Cerebellar nuclear complex (tissue), 1 donor: ENCODE results near the gene RITA1.

ENCODE experiments used
- DNase-seq, 2 experiments: peaks; one replicate each; lab custom pipeline; 2025; lab: John Stamatoyannopoulos, UW

RITA1 gene

DNA sequence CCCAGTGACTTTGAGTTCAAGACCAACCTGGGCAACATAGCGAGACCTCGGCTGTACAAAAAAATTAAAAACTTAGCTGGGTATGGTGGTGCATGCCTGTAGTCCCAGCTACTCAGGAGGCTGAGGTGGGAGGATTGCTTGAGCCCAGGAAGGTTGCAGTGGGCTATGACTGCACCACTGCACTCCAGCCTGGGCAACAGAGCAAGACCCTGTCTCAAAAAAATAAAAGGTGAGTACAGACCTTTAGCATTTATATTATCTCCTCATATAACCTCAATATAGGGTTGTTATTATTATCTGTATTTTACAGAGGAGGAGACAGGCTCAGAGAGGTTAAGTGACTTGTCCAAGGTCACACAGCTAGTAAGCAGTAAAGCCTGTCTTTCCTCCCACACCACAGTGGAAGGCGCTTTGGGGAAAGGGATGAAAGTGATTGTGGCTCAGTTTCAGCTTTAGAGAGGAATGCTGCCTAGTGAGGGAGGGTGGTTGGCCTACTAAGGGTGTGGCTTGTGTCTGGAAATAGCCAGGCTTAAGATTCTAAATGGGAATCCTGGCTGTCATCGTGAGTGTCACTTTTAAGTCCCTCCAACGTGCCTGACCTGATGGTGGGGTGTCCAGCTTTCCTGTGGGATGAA lies 43.0 kb downstream of the RITA1 start:
- DNase-seq = no peak

- DNase-seq = no peak
These were observed 45.1 kb downstream of the RITA1 start for GRCh38 chr12:113230315-113231234.

- no peak for DNase-seq
These were observed 45.9 kb downstream of the RITA1 start for GRCh38 chr12:113231235-113232088.

DNA sequence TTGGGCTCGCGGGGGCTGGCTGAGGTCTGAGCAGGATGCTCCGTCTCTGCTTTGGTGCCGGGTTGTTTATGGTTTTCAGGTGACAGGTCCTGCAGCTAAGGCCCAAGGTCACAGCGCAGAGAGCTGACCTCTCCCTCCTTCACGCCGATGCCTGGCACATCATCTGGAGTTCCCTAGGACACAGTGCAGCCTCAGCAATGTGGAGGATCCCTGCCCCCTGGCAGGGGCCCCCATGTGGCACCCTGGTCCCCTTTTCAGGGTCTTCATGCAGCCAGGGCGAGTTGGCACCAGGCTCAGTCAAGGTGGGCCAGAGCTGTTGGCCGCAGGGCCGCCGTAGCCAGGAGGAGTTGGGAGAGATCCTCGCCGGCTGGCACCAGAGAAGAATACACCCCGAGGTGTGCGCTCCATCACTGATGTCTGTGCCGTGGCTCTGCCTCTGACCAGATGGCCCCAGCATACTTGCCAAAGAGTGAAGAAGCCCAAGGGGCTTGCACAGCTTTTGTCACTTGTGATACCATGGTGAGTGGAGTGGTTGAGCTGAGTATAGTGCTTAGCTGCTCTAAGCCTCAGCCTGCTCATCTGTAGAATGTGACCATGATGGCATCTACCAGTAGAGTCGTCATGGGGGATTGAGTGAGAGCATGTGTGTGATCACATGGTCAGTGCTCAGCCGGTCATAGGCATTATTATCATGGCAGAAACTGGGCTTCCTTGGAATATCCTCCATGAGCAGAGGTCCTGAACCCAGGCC lies 46.7 kb downstream of the RITA1 start:
- DNase-seq = no peak

GRCh38 chr12:113232840-113233585 lies 47.5 kb downstream of the RITA1 start:
- no peak for DNase-seq

DNA sequence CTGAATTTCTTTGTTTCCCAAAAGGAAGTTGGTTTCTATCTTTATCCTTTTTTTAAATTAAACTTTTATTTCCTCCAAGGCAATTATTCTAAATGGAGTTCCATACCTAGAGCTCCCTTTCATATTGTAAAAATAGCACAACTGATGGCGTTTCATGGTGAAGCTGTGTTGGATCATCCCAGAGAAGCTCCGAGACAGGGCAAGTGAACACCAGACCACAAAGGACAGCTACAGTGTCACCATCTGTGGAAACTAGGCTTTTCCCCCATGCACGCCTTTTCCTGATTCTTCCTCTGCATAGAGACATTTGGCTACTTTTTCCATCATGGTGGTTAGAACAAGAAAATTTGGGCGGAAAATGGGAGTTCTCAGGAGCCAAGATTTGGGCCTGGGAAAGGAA lies 48.4 kb downstream of the RITA1 start:
- DNase-seq = no peak

- DNase-seq = no peak
These were observed 49.0 kb downstream of the RITA1 start for GRCh38 chr12:113234483-113234882.

GRCh38 chr12:113235976-113236375 lies 50.5 kb downstream of the RITA1 start:
- DNase-seq = no peak

GRCh38 chr12:113236539-113237399 lies 51.2 kb downstream of the RITA1 start:
- DNase-seq = no peak

DNA sequence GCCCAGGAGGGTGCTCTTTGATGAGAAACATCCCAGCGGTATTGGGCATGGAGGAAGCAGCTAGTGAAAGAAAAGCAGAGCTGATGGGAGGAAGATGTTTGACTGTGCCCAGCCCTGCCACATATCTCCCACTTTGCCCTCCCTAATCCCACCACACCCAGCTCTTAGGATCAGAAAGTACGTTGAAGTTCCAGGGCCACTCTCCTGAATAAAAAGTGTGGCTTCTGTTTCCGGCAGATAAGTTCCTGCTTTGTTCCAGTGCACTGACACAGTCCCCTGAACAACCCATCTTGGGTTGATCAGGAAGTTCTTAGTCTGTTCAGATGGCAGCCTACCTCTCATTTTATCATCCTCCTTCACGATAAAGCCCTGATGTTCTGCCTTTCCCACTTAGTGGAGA lies 52.2 kb downstream of the RITA1 start:
- no peak for DNase-seq

- no peak for DNase-seq
These were observed 52.8 kb downstream of the RITA1 start for GRCh38 chr12:113238309-113238708.

GRCh38 chr12:113239288-113239771 lies 53.8 kb downstream of the RITA1 start:
- no peak for DNase-seq

DNA sequence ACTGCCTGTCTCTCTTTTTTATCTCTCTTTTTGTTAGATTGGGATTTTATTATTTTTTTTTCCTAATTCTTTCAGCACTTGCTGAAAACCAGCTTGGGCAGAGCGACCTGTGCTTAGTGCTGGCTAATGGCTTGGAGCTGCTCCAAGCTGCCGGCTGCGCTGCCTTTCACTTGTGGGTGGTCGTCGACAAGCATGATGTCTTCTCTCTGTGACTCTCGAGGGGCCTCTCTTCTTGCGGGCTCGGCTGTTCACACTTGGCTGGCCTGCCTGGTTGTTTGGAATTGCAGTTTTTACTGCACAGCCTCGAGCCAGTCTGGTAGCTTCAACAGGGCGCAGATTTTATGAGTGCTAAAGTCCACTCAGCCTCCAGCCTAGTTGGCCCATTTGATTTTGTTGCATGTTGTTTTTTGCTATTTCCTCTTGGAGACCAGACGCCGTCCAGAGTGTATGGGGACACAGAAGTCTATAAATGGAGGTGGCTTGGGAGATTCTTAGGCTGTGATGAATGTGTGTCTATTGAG lies 54.4 kb downstream of the RITA1 start:
- DNase-seq = peak in 1 of 2 experiments; percentile 13

DNA sequence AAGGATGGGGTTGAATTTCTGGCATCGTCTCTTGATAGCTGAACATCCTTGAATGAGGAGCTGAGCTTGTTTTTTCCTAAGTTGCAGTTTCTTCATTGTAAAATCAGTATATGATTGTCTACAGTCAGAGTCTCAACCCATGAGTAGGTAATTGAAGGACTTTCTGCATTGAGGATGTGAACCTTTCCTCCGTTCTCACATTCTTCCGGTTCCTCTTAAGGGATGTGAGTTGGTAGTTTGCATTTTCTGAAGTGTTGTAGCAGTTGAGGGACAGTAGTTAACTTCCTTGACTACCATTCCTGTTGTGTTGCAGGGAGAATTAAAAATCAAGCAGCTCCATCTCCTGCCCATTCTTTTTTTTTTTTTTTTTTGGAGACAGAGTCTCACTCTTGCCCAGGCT lies 54.9 kb downstream of the RITA1 start:
- DNase-seq = no peak

DNA sequence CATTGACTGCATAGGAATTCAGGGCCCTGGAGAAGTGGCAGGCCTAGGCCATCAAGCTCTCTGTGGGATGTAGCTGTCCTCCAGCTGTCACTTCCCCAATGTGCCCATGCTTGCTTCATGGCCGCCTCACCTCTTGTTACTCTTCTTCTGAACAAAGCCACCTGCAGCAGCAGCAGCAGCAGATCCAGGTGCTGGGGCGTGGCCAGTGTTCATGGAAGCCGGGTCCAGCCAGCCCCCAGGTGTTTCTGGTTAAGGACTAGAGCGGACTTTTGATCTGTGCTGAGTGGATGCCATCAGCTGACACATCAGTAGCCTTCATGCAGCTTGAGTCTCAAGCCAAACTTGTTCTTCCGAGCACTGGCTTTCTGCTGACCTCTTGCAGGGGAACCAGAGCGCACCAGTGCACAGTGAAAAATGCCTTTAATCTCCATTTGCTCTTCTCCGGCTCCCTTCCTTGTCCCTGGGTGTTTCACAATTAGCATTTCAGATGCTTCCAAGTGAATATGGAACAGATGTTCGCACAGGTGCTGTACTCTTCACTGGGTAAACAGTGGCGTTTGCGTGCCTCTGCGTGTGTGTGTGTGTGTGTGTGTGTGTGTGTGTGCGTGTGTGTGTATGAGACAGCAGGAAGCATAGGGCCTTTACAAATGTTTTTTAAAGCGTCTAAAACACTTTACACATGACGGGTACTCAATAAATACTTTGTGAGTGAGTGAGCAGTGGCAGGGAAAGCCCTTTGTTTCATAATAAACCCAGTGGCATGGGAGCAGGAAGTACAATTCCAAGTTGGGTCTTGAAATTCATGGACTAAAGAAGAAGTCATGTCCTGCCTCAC lies 55.9 kb downstream of the RITA1 start:
- DNase-seq = no peak
